GF-D8 (cell line): ENCODE measurements around the gene TMED1.

ENCODE experiments used
- DNase-seq: peaks from one replicate; lab custom pipeline; 2025; lab: John Stamatoyannopoulos, UW

TMED1 gene

DNA sequence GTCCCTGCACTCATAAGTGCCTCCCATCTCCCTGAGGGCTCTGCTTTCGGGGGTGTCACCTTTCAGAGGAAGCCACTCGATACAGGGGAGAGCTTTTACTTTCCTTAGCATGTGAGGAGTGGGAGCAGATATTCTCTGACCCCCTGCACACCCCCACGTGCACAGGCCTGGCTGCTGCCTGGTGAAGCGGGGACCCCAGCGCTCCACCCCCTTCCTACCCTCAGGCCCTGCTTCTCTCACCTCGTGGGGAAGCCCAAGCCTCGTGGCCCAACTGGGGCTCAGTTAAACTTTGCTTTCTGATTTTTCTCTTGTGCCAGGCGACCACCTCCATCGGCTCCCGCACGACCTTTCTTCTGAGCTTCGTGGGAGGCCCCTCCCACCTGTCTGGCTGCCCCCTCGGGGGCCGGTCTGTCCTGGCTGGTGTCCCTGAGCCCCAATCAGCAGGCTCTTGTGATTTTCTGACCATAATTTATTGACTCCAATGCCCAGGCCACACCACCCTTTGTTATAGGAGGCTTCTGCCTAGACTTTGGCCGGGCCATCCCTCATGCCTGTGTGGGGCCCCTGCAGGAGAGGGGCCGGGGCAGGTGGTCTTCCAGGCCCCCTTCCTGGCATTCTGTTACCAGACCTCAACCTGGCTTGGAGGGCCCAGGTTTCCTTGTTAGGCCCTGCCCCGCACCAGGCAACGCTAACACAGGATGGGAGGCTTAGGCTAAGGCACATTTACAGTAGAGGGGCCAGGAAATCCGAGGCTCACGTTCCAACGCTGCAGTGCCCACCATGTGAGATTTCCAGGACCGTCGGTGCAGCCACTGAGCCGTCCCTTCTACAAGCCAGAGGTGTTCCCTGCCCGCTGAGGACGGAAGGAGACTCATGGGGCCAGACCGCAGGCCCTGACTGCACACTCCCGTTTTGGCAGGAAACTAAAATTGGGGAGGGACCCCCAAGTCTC is 3.7 kb downstream of the TMED1 start:
- DNase-seq, result no peak

DNA sequence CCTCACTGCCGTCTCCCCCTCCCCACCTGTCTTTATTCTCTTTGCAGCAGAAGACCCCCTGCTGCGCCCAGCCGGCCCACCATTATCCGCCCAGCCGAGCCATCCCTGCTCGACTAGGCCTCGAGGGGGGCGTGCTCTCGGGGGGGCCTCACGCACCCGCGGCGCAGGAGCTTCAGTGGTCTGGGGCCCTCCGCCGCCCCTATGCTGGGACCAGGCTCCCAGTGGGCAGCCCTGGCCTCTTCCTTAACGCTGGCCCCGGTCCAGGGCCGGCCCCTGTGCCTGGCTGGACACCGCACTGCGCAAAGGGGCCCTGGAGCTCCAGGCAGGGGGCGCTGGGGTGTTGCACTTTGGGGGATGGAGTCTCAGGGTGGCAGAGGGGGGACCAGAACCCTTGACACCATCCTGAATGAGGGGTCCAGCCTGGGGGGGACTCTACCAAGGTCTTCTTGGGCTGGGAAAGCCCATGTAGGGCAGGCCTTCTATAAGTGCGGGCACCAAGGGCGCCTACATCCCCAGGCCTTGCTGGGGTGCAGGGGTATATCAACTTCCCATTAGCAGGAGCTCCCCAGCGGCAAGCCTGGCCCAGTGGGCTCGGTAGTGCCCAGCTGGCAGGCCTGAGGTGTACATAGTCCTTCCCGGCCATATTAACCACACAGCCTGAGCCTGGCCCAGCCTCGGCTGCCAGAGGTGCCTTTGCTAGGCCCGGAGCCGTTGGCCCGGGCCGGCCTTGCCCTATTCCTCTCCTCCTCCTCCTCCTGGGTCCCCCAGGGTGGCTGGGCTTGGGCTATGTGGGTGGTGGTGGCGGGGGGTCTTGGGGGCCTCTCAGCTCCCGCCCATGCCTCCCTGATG is 4.9 kb downstream of the TMED1 start:
- no peak for DNase-seq

DNA sequence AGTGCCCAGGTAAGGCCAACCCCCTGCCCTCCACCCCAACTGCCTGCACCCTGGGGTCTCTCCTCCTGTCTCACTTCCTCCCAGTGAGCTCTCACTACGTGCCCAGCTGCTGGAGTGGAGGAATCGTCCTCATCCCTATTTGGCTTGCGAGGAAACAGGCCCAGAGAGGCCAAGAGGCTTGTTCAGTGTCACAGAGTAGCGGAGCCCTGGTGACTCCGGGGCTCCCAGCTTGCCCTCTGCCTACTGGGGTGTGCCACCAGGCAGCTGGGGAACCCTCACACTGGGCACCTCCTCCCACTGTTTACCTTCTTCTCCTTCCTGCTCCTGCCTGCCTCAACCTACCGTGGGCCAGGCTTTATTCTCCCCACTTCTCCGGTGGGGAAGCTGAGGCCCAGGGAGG is 5.6 kb downstream of the TMED1 start:
- no peak for DNase-seq

DNA sequence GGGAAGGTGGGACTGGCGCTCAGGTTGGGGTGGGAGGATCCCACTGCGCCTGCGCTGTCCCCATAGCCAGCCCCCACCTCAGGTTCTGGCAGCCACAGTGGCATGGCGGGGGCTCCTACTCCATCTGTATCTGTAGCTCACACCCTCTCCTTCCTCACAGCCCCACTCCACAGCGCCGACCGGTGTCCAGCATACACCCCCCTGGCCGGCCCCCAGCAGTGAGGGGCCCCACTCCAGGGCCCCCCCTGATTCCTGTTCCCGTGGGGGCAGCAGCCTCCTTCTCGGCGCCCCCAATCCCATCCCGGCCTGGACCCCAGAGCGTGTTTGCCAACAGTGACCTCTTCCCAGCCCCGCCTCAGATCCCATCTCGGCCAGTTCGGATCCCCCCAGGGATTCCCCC is 6.0 kb downstream of the TMED1 start:
- DNase-seq, result no peak

DNA sequence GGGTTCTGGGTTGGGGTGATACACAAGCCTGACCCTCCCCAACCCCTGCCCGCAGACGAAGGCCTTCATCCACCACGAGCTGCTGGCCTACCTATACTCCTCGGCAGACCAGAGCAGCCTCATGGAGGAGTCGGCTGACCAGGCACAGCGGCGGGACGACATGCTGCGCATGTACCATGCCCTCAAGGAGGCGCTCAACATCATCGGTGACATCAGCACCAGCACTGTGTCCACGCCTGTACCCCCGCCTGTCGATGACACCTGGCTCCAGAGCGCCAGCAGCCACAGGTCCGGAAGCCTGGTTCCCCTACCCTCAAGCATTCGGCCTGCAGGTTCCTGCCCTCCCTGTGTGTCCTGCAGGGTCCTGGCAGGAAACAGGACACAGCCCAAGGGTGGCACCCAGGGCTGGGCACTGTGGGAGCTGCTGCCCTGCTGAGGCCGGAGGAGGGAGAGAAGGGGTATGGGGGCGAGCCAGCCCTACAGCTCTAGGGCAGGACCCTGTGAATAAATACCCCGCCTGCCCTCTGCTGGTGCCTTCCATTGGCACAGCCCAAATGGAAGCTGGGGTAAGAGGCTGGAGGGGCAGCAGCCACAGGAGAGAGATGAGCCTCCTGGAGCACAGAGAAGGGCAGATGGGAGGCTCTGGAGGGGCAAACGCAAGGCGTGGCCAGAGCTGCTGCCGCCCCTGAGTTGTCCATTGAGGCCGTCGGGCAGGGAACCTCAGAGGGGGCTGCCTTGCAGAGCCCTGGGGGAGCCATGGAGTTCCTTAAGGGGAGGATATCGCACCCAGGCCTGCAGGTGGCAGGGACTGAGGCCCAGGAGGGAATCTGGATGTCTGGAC is 6.8 kb downstream of the TMED1 start:
- DNase-seq, result no peak

DNA sequence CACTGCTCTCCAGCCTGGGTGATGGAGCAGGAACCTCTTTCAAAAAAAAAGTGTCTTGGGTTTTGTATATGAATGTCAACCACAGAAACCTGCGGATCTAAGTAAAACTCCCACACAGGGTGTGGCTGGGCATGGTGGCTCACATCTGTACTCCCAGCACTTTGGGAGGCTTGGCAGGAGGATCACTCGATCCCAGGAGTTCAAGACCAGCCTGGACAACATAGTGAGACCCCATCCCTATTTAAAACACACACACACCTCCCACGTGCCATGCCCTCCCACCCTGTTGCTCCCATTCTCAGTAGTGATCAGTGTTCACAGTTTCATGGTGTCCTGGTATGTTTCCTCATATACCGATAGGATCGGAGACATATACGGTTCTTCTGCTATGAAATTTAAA is 9.2 kb downstream of the TMED1 start:
- DNase-seq, result peak; percentile 22

DNA sequence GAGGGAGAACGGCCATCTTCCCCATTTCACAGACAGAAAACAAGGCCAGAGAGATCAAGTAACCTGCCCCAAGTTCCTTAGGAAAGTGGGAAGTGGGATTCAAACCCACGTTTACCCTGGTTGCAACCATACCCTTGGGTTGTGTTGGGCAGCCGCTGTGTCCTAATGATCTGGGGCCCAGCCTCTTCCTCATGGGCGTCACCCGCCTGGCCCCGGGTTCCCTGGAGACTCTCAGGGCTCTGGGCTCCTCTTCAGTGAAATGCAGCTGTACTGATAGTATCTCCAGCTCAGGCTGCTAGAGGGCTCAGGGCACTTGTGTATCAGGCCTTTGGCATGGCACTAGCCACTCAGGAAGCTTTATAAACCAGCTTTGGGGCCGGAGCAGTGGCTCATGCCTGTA is 9.8 kb downstream of the TMED1 start:
- peak; percentile 82 for DNase-seq

DNA sequence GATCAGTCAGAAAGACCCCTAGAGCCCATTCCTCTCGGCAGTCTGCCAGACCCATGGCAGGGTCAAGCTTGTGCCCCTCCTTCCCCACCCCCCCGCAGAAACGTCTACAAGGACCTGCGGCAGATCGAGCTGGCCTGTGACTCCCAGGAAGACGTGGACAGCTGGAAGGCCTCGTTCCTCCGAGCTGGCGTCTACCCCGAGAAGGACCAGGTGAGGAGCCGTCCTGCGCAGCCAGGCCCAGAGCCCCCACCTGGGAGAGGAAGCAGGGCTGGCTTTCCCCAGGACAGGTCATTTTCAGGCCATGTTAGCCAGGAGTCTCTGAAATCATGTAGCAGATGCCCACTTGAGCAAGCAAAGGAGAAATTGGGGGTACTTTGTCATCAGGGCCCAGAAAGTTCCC is 12.3 kb downstream of the TMED1 start:
- DNase-seq, result no peak

DNA sequence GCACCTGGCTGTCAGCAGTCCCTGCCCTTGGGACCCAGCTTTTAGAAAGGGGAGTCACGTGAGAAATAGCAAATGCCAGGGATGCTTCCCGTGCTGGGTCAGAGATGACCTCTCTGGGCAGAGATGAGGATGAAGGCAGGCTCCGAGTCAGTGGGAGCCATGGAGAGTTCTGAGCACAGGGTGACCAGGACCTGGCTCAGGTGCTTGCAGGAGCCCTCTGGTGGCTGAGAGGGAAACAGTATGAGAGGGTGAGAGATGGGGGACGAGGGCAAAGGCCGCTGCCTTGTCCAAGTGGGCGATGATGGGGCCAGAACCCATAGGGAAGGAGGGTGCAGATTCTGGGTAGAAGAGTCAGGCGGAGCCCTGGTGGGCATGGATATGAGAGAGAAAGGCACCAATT is 15.8 kb downstream of the TMED1 start:
- no peak for DNase-seq

DNA sequence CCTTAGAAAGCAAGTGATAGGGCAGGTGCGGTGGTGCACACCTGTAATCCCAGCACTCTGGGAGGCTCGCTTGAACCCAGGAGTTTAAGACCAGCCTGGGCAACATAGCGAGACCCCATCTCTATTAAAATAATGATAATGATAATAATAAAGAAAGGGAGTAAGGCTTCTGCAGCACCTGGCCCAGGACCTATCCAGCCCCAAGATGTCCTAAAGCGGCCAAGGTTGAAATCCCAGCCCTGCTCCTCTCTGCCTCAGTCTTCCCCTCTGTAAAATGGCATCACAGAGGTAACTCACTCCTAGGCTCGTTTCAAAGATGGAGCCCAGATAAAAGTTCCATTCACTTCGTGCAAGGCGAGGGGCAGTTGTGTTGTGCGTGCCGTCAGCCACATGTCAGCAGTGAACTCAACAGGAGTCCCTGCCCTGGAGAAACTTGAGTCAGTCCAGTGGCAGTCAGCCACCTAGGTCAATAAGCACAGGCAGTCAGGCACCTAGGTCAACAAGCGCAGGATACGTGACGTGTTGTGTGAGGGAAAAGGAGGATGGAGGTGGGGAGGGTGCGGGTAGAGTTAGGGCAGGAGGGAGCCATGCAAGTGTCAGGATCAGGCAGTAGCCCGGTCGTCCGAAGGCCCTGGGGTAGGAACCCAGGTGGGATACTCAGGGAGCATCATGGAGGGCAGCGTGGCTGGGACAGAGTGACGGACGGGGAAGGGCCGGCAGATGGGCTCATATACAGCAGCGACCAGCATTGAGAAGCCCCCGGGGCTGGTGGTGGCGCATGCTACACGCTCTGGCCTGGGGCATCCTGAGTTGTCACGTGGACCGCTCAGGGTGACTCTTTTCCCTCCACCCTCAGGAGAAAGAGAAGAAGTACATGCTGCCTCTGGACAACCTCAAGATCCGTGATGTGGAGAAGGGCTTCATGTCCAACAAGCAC is 16.6 kb downstream of the TMED1 start:
- no peak for DNase-seq

DNA sequence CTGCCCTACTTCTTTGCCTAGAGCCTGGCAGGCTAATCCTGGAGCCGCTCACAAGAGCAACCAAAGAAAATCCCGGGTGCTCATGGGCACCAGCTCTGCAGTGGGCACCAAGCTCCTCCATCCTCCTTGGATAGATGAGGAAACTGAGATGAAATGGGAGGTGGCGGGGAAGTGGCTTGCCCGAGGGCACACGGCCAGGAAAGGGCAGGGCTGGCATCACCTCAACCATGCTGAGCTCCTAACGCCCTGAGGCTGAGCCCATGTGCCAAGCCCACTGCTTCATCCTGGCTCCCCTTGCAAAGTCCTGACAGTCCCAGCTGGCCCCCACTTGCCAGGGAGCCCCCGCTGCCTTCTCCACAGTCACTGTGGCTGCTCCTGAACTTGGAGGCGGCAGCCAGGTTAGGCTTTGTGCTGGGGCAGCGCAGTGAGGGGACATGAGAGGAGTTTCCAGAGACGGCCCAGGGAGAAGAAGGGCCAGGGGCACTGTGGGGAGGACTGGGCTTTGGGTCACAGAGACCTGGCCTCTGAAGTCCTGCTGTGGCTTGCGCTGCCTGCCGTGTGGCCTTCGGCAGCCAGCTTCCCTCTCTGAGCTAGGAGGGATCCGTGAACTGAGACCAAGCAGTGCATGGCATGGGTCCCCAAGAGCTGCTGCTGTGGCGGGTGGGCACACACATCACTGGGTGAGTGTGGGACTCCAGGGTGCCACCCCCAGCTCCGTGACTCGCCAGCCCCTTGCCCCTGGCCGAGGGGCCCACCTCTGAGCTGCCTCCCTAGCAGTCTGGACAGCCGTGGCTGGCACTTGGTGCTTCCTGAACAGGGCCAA is 17.5 kb downstream of the TMED1 start:
- no peak for DNase-seq

DNA sequence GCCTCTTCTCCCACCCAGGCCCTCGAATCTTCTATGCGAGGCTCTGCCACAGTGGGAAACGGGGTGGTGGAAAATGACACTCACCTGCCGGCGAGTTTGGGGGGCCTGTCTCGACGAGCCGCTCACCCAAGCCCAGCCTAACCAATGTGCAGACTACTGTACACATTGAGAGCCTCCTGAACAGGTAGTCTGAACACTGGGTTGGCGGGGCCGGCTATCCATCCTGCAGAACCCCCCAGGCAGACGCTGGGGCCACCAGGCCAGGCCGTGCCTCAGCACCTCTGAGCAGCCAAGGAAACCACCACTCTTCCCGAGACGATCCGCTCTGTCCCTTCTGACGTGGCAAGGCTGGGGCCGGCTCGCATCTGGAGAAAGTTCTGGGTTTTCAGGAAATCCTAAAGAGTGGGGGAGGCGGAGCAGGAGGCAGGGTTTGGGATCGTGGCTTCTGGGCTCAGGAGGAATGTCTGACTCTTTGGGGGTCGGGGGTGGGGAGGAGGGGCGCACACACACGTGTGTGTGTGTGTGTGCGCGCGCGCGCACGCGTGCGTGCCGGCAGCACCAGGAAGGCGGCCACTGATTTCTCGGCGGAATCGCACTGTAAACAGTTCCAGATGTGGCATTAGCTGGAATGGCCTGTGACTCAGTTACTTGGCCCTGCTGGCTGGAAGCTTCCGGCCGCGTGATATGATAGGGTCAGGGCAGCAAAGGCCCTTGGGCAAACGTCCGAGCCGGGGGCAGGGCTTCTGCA is 18.5 kb downstream of the TMED1 start:
- DNase-seq, result no peak

DNA sequence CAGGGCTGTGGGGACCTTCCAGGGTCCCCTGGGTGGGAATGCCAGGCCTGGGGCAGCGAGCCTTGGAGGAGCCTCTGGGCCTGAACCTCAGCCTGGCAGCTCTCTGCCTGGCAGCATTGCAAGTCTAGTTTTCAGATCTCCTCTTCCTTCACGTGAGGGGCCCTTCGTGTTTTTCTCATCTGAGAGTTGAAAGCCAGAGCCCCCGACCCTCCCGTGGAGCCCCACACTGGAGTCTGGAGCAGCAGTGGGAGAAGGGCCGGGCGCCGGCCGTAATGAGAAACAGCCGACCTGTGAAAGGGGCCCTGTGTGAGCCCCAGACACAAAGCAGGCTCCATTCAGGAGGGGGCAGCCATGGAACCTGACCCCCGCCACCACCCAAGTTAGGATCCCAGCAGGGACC is 19.3 kb downstream of the TMED1 start:
- DNase-seq, result no peak

DNA sequence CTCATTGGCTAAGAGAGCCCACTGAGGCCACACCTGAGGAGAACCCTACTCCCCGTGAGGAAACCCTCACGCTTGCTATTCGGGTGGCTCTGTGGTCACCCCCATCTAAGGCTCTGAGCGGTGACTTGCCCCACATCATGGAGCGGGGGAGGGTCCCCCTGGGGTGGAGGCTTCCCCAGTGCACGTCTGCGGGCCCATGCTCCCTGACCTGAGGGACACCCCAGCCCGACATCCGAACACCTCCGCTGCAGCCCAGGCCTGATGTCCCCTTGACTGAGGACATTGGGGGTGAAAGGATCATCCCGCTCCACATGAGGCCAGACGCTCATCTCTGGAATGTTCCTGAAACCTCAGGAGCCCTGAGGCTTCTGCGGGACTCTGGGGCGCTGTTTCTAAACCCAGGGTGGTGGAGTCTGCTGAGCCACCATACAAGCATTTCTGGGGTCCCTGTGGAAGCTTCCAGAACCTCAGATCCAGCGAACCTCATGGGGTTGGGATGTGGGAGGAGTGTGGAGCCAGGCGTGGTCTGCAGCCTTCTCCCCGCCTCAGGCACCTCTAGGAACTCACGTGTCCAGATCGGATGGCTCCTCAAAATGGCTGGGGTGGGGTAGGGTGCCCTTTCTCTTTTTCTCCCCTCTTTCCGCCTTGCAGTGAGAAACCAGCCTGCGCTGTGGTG is 19.9 kb downstream of the TMED1 start:
- no peak for DNase-seq

DNA sequence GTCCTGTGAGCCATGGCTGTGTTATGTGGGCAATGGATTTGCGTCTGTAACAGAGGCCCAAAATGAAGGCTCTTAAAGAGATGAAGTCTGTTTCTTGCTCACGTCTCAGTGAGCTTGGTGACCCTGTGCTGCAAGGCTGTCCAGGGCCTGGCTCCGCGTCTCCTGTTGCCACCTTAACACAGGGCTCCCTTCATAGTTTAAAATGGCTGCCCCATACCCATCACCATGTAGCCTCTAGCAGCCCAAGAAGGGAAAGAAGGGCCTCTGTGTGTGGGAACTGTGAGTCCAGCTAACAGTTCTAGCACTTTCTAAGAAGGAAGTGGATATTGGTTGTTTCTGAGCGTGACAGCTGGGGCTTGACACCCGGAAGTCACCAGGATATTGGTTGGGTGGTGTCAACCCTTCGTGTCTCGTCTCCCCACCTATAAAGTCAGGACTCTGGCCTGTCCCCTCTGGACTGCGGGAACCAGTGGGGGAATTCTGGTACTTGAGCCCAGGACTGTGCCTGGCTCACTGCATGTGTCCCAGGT is 20.9 kb downstream of the TMED1 start:
- no peak for DNase-seq

DNA sequence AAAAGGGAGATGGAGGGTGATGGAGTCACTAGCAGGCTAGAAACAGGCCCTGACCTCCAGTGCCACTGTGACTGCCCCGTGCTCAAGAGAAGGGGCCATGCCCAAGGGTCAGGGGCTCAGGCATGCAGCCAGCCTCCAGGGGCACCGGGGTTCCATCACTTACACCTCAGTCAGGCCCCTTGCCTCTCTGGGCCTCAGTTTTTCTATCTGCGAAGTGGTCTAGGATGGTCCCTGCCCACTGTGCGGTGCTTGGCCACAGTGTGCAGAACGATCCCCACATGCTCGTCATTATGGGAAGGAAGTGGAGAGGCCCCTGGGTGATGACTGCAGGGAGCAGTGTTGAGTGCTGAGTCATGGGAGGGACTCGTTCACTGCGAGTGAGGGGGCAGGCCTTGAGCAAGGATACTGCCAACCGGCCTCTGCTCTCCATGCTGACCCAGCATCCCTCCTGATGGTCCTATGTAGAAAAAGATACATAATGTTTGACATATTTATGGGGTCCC is 23.1 kb downstream of the TMED1 start:
- peak; percentile 88 for DNase-seq

DNA sequence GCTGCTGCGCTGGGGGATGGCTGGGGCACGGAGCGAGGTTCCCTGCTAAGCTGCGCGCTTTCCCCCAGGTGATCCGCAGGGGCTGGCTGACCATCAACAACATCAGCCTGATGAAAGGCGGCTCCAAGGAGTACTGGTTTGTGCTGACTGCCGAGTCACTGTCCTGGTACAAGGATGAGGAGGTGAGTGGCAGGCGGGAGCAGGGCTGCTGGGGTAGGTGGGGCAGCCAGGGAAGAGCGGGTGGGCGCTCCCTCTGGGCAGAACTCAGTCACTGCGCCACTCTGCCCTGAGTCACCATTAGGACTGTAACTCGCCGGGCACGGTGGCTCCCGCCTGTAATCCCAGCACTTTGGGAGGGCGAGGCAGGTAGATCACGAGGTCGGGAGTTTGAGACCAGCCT is 23.8 kb downstream of the TMED1 start:
- DNase-seq, result no peak

DNA sequence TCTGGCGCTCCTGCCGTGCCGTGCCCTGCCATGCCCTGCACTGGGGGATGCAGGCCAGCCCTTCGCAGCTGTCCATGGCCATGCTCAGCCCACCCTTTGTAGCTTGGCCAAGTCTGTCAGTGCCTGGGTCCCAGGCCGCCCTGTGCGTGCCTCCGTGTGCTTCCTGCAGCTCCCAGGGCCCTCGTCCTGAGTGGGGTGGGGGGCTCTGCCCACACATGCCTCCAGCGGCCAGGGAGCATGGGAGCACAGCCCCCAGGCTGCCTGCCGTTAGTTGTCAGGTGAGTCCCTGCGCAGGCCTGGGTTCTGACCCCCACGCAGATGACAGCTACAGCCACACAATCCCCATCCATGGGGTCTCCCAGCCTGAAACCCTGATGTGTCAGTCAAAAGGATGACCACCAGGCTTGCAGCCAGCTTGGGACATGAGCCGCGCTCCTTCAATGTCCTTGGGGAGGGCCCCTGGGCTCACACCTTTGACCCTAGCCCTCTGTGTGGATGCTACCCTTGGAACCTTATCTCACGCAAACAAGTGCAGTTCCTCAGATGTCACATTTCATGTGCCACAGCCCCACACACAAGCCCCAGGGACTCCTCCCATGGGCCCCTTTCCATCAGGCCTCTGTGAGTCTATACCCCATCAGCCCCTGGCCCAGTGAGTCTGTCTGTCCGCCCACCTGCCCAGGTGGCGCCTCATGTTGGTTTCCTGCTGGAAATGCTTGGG is 24.5 kb downstream of the TMED1 start:
- no peak for DNase-seq
